HEK293T (cell line): ENCODE data around the gene POFUT1.

Experiments used
- CTBP1 ChIP-seq: fragments of 450-650 bp; IDR thresholded peaks from 2 replicates; pipeline ENCODE4 v1.6.1; 2016; ENCODE audit warnings: borderline replicate concordance
- ELF4 ChIP-seq: fragments of 450-650 bp; IDR thresholded peaks from 2 replicates; pipeline ENCODE4 v1.6.1; 2017; ENCODE audit warnings: antibody characterized with exemption
- FOXA1 ChIP-seq: fragments of 450-650 bp; IDR thresholded peaks from 2 replicates; pipeline ENCODE4 v1.6.1; 2016; ENCODE audit warnings: mild to moderate bottlenecking
- FOXK2 ChIP-seq: fragments of 450-650 bp; IDR thresholded peaks from 2 replicates; pipeline ENCODE4 v1.6.1; 2016; ENCODE audit warnings: mild to moderate bottlenecking
- FOXM1 ChIP-seq: fragments of 450-650 bp; IDR thresholded peaks from 2 replicates; pipeline ENCODE4 v1.6.1; 2017; ENCODE audit warnings: mild to moderate bottlenecking, borderline replicate concordance
- HDGF ChIP-seq: fragments of 450-650 bp; IDR thresholded peaks from 2 replicates; pipeline ENCODE4 v1.6.1; 2017; ENCODE audit warnings: antibody characterized with exemption, borderline replicate concordance
- PKNOX1 ChIP-seq: fragments of 450-650 bp; IDR thresholded peaks from 2 replicates; pipeline ENCODE4 v1.6.1; 2016
- SP1 ChIP-seq: fragments of 450-650 bp; IDR thresholded peaks from 2 replicates; pipeline ENCODE4 v1.6.1; 2017
- SUZ12 ChIP-seq: fragments of 450-650 bp; IDR thresholded peaks from 2 replicates; pipeline ENCODE4 v1.6.1; 2016; ENCODE audit warnings: mild to moderate bottlenecking
- TARDBP ChIP-seq: fragments of 450-650 bp; IDR thresholded peaks from 2 replicates; pipeline ENCODE4 v1.6.1; 2016

GRCh38 chr20:32285621-32286371 is 78.1 kb downstream of the POFUT1 start:
- TF ChIP-seq SP1: no peak
- TF ChIP-seq FOXK2: no peak
- no peak for TF ChIP-seq HDGF
- TF ChIP-seq ELF4: no peak
- no peak for TF ChIP-seq SUZ12
- no peak for TF ChIP-seq PKNOX1
- no peak for TF ChIP-seq FOXM1
- no peak for TF ChIP-seq CTBP1
- TF ChIP-seq TARDBP: no peak
- no peak for TF ChIP-seq FOXA1
